ENCODE results near the gene CRLF3.

GRCh38 chr17:30805944-30806456 is 18.5 kb downstream of the CRLF3 start:
- TF ChIP-seq CTCF (IDR thresholded peaks at IDR 0.05) (no peak), REST (IDR thresholded peaks at IDR 0.05; ENCODE audit: insufficient read depth in 1 of 2, low read depth in 2 of 2, low read length in 1 of 2) (no peak), POLR2AphosphoS5 (IDR thresholded peaks at IDR 0.05; ENCODE audit: low read depth, low read length) (no peak), SIN3A (IDR thresholded peaks at IDR 0.05; ENCODE audit: borderline replicate concordance, insufficient read depth, low read depth, low read length) (no peak)

All from Panc1 (cell line).